ENCODE measurements around the gene BORCS8.
"Not testable (repeated sequence)": the region's sequence is repeated elsewhere in the genome, so short reads cannot be mapped to it uniquely, and the experiment has no call there.

Gene BORCS8

DNA sequence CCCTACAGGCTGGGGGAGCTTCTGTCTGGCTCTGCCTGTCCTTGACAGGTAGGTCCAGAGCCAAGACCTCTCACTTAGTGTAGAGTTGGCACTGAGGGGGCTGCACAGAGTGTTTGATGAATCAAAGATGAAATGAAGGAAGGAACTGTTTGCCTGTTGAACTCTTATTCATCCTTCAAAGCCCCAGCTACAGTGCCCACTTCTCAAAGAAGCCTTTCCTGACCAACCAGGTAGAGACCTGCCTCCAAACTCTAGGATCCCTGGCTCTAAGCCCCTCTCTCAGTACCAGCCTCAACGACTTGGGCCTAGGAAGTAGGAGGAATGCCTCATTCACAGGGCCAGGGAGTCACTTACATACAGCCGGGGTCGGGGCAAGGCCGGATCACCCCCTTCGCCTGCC is 44.6 kb downstream of the BORCS8 start:
- FAIRE-seq, result no peak

GRCh38 chr19:19146865-19147264 is 45.1 kb downstream of the BORCS8 start:
- no peak for FAIRE-seq

DNA sequence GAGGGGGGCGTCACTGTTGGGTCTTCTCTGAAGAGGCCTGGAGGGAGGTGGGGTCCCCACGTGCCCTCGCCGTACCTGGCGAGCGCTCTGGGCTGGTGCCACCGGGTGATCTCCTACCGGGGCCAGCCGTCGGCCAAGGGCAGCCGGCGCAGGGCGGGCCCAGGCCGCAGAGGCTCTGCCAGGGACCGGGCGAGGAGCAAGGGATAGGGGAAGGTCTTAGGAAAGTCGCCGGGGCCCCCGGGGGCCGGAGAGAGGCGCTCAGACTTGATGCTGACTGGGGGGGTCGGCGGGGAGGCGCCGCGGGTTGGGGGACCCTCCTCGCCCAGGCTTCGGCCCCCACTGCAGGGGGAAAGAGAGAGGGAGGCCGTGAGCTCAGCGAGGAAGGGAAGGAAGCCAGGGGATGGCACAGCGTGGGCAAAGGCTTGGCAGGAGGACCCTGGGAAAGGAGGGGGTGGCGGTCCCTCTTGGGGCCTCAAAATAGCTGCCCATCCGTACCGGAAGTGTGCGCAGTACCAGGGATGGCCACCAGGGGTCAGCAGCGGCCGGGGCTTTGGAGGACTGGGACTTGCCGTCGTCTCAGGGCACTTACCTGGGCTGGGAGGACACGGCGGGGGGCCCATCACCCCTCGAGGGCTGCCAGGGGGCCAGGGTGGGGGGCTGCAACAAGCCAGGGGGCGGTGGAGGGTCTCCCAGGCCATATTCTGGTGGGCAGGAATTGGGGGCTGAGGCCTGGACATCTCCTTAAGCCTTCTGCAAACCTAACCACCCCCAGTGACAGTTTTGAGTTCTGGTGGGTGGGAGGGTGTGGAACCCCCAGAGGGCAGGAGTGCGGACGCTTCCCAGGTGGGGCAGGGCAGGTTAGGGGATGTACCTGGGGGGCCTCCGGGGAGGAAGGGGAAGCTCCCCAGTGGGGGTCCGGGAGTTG is 46.0 kb downstream of the BORCS8 start:
- no peak for FAIRE-seq

GRCh38 chr19:19145281-19145680 is 46.7 kb downstream of the BORCS8 start:
- FAIRE-seq, result no peak

- FAIRE-seq, result no peak
Measured at GRCh38 chr19:19142347-19142746, 49.6 kb downstream of the BORCS8 start.

DNA sequence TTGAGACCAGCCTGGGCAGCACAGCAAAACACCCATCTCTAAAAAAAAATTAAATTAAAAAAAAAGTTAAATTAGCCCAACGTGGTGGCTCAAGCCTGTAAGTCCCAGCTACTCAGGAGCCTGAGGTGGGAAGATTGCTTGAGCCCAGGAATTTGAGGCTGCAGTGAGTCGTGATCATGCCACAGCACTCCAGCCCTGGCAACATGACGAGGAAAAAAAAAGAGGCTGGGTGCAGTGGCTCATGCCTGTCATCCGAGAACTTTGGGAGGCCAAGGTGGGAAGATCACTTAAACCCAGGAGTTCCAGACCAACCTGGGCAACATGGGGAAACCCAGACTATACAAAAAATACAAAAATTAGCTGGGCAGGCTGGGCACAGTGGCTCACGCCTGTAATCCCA is 51.5 kb downstream of the BORCS8 start:
- FAIRE-seq, result no peak

DNA sequence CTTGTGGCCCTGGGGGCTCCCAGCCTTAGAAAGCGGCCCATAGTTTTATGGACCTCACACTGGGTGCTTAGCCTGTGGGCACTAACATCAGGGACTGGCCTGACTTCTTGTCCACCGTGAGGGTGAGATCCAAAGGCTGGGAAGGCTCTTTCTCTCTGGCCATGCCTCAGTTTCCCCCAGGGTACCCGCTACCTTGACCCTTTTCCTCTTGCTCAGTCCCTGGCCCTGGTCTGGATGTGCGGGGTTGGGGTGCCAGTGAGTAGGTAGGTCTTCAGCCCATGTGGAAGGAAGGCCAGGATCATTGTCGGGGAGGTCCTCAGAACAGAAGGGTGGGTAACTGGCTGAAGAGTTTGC is 52.1 kb downstream of the BORCS8 start:
- no peak for FAIRE-seq

GRCh38 chr19:19138109-19138981 is 53.6 kb downstream of the BORCS8 start, which contains the start of gene TMEM161A:
TSS of gene TMEM161A (minus strand) at chr19:19138478. CDS start at chr19:19138428, 50 bp downstream.
- FAIRE-seq, result no peak

DNA sequence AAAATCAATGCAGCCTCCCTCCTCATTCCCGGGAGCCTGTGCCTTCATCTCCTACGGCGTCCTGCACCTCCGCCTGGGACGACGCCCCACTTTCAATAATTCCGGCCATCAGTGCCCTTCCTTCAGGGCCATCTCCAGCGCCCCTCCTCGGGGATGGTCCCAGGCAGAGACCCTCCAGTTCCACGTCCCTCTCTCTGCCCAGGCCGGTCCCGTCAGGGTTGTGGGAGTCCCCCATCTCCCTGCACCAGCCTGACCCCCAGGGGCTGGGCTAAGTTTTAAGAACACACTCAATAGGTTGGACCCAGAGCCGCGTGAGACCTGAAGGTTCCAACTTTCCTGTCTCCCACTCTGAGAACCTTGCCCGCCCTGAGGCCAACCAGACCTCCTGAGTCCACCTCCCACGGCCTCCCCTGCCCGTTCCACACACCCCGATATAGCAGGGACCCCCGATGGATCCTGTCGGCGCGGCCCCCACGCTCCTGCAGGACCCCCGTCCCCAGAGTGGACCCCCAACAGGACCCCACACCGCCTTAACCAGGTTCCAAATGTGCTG is 54.3 kb downstream of the BORCS8 start:
- no peak for FAIRE-seq

DNA sequence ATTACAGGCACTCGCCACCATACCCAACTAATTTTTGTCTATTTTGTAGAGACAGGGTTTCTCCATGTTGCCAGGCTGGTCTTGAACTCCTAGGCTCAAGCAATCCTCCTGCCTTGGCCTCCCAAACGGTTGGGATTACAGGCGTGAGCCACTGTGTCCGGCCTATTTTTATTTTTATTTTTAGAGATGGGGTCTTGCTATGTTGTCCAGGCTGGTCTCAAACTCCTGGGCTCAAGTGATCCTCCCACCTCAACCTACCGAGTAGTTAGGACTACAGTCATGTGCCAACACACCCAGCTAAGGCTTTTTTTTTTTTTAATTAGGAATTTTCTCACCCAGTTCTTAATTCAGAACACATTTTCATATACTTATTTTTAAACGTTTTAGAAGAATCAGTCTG is 56.2 kb downstream of the BORCS8 start:
- FAIRE-seq, result not testable (repeated sequence)

- FAIRE-seq, result no peak
Measured at GRCh38 chr19:19134687-19135158, 57.2 kb downstream of the BORCS8 start.

GRCh38 chr19:19133985-19134384 is 58.0 kb downstream of the BORCS8 start:
- no peak for FAIRE-seq

GRCh38 chr19:19132912-19133311 is 59.0 kb downstream of the BORCS8 start:
- FAIRE-seq, result no peak

- FAIRE-seq, result no peak
Measured at GRCh38 chr19:19131989-19132388, 60.0 kb downstream of the BORCS8 start.

All from colon (tissue), 2 donors.